ENCODE measurements around the gene MPND. TPM values are rescaled to one million over a fixed set of nuclear protein-coding genes. Genes with fewer than 3 reads are reported as not detected.

The MPND gene
- total and polyA plus RNA-seq, 2 of the 13 experiments (the other 11 are each of a cell fraction or from before 2014, with no cell fraction given): 10.8 to 15.8 TPM

- TF ChIP-seq CREB3 (CRISPR knock-in tag; IDR thresholded peaks at IDR 0.05) (0 out of 2 replicates have a peak, but pooled peaks have one; percentile 35), ZNF225 (CRISPR knock-in tag; IDR thresholded peaks at IDR 0.05) (peak; percentile 76; the same call in 1 of the 2 replicates), MAFF (IDR thresholded peaks at IDR 0.05; ENCODE audit: low read depth, low read length) (no peak; the same call in 1 of the 2 replicates), NONO (IDR thresholded peaks at IDR 0.05) (no peak), NONO (CRISPR knock-in tag; conservative IDR thresholded peaks at IDR 0.05) (peak; percentile 81), ZMAT5 (CRISPR knock-in tag; IDR thresholded peaks at IDR 0.05; ENCODE audit: borderline replicate concordance, low read depth) (no peak), JUNB (CRISPR knock-in tag; IDR thresholded peaks at IDR 0.05; ENCODE audit: borderline replicate concordance) (no peak; the same call in 1 of the 2 replicates), GMEB1 (CRISPR knock-in tag; IDR thresholded peaks at IDR 0.05; ENCODE audit: borderline replicate concordance) (peak; percentile 71; the same call in 1 of the 2 replicates), ZNF18 (CRISPR knock-in tag; IDR thresholded peaks at IDR 0.05; ENCODE audit: insufficient replicate concordance) (peak; percentile 79), SP2 (CRISPR knock-in tag; IDR thresholded peaks at IDR 0.05) (peak; percentile 32; the same call in 1 of the 2 replicates), ERF (CRISPR knock-in tag; IDR thresholded peaks at IDR 0.05) (peak; percentile 99), EHMT2 (IDR thresholded peaks at IDR 0.05; ENCODE audit: borderline replicate concordance, low read depth, low read length) (no peak), ZNF710 (CRISPR knock-in tag; IDR thresholded peaks at IDR 0.05; ENCODE audit: borderline replicate concordance) (peak; percentile 79; the same call in 1 of the 2 replicates), ZNF317 (CRISPR knock-in tag; IDR thresholded peaks at IDR 0.05) (peak; percentile 69), MAX (IDR thresholded peaks at IDR 0.05) (peak; percentile 98), TP53 (CRISPR knock-in tag; conservative IDR thresholded peaks at IDR 0.05) (no peak), ATM (IDR thresholded peaks at IDR 0.05; ENCODE audit: borderline replicate concordance) (no peak), CAMTA2 (CRISPR knock-in tag; IDR thresholded peaks at IDR 0.05; ENCODE audit: borderline replicate concordance) (no peak), ZSCAN22 (CRISPR knock-in tag; IDR thresholded peaks at IDR 0.05) (peak; percentile 64; the same call in 1 of the 2 replicates), DMAP1 (CRISPR knock-in tag; IDR thresholded peaks at IDR 0.05) (peak; percentile 77)
Measured at GRCh38 chr19:4310247-4311121, 32.9 kb upstream of the MPND start (continued).

Measured in HepG2 (cell line).